Colon (tissue), 2 donors: Measurements from ENCODE around the gene TUBGCP5.
"Not testable (repeated sequence)": the region's sequence is repeated elsewhere in the genome, so short reads cannot be mapped to it uniquely, and the experiment has no call there.

ENCODE experiments used
- FAIRE-seq: peaks from 2 replicates; lab custom pipeline; 2012; peaks lifted over from hg19 to GRCh38; lab: Jason Lieb, UNC
- donor health status: control.
- donor health status: control.

Gene TUBGCP5

GRCh38 chr15:23041736-23042135 is 2.4 kb upstream of the TUBGCP5 start:
- FAIRE-seq: not testable (repeated sequence)

GRCh38 chr15:23039917-23040281 is 530 bp upstream of the TUBGCP5 start:
- no peak for FAIRE-seq

DNA sequence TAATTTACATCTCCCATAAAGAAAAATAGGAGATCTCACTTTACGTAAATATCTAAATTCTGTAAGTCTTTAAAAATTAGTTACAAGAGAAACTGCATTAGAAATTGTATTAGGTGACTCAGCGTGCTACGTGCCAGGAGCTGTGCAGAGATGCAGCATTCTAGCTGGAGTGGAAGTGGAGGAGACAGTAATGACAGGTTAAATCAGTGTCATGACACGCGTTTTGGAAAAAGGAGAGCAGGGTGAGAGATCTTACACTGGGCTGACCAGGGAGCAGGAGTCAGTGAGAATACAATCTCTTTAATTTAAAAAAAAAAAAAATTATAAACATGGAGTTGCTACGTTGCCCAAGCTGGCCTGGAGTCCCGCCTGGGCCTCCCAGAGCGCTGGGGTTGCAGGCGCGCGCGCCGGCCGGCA is 635 bp downstream of the TUBGCP5 start:
- no peak for FAIRE-seq

DNA sequence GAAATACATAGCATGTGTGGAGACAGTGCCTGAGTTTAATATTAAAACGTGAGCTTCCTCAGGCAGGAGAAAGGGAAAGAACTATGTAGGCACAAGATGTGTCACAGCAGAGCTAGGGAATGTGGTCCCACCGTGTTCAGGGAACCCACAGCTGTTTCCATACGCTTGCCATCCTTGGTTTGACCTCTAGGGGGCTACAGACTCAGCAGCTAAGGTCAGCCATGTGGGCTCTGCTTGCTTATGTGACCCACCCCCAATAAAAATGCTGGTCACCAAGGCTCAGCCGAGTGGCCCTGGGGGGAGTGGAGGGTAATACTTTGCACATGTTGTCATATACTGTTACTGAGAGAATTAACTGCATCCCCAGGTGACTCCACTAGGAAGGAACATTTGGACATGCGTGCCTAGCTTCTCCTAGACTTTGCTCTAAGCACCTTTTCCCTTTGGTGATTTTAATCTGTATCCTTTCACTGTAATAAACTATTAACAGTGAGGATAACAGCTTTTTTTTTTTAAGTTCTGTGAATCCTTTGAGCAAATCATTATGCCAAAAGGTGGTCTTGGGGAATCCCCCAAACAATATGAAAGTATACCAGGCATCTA is 3.3 kb downstream of the TUBGCP5 start:
- no peak for FAIRE-seq

DNA sequence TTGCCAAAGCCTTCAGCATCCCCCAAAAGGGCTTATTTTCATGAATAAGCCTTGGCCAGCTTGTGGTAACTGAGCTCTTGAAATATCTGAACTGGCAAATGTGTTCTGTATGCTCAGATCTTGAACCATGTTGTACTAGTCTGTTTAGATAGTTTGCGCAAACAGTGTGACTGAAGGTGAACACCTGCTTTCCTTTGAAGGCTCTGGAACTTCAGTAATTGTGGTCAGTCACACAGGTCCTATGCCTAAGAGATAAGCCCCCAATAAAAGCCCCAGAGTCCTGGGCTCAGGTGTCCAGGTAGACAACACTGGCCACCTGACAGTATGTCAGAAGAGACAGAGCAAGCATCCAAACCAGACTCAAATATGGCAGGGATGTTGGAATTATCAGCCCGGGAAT is 5.4 kb downstream of the TUBGCP5 start:
- FAIRE-seq: no peak

DNA sequence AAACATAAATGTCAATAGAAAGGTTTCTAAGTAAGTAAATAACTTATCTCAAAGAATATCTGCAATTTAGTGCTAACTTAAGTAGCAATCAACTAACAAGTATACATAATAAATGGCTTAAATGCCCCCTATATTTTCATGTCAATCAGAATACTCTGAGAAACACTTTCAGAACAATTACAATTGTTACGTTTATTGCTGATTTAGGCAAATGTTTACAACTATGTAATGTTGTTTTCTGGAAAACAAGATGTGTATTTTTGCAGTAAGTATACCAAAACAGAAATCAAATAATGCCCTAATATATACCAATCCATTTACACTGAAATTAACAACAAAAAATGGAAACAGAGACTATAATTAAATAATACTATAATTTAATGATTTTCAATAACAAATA is 13.2 kb downstream of the TUBGCP5 start:
- FAIRE-seq: no peak

DNA sequence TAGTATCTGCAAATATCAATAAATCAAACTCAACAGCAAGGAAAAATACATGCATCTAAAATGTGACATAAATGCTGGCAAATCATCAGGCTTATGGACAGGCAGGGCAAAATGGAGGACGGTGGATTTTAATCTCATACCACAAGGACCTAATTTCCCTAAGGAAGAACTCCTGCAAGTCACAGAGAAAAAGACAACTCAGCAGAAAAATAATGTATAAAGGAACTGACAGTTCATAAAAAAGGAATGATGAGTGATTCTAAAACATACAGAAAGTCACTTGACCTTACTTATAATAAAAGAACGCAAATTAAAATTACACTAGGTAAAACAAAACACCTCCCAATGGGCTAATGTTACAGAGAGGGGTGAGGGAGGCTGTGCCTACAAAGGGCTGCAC is 17.2 kb downstream of the TUBGCP5 start:
- no peak for FAIRE-seq

DNA sequence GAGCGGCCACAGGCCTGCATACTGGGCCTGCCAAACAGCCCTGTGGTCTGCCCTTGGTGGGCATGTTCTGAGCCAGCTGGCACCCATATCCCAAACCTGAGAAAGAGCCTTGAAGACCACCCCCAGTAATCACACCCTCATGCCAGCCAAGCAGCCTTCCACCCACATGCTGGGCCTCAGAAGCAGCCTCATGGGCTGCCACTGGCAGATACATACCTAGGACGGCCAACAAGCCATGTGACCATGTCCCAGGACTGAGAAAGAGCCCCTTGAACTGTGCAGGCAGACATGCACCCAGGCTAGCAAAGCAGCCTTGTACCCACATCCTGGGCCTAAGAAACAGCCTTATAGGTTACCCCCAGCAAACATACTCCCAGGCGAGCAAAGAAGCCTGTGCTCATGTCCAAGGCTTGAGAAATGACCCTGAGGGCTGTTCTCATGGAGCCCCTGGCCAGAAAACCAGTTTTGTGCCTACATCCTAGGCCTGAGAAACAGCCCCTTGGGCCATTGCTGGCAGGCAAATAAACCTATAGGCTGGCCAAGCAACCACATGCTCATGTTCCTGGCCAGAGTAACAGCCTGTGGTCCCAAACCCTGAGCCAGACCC is 24.9 kb downstream of the TUBGCP5 start:
- no peak for FAIRE-seq

DNA sequence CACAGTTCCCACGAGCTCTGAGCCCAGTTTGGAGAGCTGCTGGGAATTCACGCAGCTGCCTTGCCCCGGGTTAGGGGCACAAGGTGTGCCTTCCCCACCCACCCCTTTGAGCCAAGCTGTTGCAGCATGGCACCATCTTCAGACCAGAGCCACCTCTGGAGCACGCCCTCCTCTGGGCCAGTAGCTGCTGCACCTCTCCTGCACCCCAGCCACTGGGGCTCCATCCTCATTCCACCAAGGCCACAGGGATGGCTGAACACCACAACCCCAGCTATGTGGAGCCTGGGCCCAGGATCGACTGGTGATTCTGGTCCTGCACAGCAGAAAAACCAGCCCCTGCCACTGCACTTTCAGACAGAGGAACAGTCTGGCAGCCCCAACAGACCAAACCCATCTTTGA is 25.7 kb downstream of the TUBGCP5 start:
- FAIRE-seq: no peak

- not testable (repeated sequence) for FAIRE-seq
These were observed 26.8 kb downstream of the TUBGCP5 start for GRCh38 chr15:23012616-23013015.

DNA sequence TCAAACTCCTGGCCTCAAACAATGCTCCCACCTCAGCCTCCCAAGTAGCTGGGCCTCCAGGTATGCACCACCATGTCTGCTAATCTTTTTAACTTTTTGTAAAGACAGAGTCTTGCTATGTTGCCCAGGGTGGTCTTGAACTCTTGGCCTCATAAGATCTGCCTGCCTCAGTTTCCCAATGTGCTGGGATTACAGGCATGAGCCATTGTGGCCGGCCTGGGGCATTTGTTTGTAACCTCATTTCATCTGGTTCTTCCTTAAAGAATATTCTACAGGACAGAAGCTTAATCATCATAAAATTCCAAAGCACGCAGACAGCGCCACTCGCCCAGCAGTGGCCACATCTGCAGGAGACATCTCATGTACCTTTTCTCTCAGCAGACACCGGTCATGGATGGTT is 35.6 kb downstream of the TUBGCP5 start:
- FAIRE-seq: no peak

DNA sequence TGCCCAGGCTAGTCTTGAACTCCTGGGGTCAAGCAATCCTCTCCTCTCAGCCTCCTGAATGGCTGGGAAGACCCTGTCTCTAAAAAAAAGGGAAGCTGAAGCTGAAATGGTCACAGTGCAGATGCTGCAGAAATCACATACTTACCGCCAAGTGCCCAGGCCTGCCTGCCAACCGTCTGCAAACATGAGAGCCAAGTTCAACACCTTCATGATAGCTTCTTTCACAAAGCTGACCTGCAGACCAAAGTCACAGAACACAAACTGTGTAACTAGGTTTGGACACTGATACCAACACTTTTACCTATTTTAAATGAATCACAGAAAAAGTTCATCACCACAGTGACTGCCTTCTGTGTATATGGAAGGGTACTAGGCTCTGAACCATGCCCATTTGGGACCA is 36.4 kb downstream of the TUBGCP5 start:
- FAIRE-seq: no peak

GRCh38 chr15:22995795-22996194 is 43.6 kb downstream of the TUBGCP5 start:
- no peak for FAIRE-seq

GRCh38 chr15:22992024-22992326 is 47.4 kb downstream of the TUBGCP5 start:
- FAIRE-seq: no peak

- FAIRE-seq: no peak
These were observed 49.5 kb downstream of the TUBGCP5 start for GRCh38 chr15:22989576-22990477.

- FAIRE-seq: no peak
These were observed 50.6 kb downstream of the TUBGCP5 start for GRCh38 chr15:22988811-22989210.

DNA sequence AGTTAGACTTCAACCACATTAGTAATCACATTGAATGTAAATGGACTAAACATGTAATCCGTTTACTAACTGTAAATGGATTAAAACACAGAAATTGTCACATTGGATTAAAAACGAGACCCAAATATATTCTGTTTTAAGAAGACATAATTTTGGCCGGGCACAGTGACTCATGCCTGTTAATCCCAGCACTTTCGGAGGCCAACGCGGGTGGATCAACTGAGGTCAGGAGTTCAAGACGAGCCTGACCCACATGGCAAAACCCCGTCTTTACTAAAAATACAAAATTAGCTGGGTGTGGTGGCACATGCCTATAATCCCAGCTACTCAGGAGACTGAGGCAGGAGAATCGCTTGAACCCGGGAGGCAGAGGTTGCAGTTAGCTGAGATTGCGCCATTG is 57.4 kb downstream of the TUBGCP5 start:
- FAIRE-seq: not testable (repeated sequence)

GRCh38 chr15:22981051-22981840 is 58.1 kb downstream of the TUBGCP5 start:
- FAIRE-seq: no peak

DNA sequence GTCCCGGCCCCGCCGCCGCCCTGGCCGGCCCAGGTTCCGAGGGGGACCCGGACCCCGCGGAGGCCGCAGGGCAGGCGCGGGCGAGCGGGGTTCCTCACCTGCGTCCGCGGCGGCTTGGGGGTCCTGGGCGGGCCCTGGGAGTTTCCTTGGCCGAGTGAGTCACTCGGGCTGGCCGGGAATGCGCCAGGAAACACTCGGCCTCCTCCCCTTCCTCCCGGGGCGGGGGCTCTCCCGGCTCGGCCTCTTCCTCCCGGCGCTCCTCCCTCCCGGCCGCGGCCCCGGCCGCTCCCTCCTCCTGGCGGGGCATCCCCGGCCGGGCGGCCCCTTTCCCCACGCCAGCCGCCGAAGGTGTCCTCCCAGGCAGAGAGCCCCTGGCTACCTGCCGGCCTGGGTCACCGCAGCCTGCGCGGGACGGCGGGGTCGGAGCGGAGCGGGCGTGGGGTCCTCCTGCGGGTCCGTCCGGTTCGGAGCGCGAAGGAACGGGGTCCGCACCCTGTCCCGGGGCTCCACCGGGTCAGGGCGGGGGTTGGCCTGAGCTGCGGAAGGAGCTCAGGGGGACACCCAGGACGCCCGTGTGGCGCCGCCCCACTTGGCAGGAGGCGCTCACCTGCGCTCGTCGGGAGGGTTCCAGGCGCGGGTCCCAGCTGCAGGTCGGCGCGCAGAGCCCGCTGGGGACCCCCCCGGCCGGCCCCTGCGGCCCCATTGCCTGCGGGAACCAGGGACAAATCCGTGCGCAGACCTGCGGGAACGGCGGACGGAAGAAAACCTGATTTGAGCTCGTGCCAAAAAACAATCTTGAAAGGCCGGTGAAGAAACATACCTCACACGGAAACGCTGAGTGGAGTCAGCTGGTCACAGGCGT is 58.9 kb downstream of the TUBGCP5 start, which contains the start of gene CYFIP1:
TSS of gene CYFIP1 (minus strand) at position 180 of the 862 bp plus-strand sequence. CDS start 33,083 bp downstream, outside the sequence.
- FAIRE-seq: no peak

DNA sequence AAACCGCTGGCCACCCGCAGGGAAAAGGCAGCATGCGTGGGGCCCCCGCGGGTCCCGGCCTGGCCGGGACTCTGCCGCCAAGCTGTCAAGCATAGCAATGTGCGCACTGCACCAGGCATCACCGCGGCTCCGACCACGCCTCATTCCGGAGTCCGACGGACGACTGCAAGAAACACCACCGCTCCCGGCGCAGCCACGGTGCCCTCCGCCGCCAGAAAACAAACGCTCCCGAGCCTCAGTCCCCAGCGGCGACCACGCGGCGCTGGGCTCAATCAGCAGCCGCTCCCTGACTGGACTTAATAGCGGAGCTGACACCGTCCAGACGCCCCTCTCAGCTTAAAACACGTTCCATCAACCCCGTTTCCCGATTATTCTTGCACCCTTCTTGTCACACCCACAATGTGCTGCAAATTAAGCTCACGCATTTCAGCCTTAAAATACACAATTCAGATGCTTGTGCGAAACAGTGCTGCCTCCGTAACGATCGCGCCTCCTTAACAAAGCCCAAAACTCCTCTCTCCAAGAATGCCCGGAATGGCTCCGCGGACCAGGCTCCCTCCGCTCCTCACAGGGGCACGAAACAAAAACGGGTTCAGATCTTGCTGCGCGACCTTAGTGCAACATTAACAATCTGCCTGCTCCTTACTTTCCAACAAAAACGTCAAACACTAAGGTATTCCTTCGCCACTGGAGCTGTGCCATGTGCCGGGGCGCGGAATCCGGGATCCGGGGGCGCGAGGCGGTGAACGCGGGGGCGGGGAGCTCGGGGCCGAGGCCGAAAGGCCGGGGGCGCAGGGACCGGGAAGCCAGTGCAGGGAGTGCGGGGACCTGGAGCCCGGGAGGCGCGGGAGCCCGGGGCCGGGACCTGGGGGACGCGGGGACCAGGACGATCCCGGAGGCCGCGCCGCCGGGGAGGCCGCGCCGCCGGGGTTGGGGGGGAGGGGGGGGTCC is 59.9 kb downstream of the TUBGCP5 start:
- no peak for FAIRE-seq
